Right renal cortex interstitium (tissue), 3 donors: Measurements from ENCODE around the gene NTSR2. TPM values are rescaled to one million over a fixed set of nuclear protein-coding genes. Genes with fewer than 3 reads are reported as not detected.

Source experiments
- DNase-seq, 3 donors: peaks; one replicate each; pipeline ENCODE4 v3.0.0-alpha.2; 2013; ENCODE audit warnings: low read depth in 3 of 3, low spot score in 2 of 3
- polyA plus RNA-seq, 3 donors: library from polyadenylated mRNA; unstranded; fragments of 120-200 nt; gene quantifications; one replicate each; pipeline ENCODE4 v1.2.1, GENCODE V29; 2013; ENCODE audit not compliant: insufficient read length in 3 of 3

NTSR2 gene, protein sequence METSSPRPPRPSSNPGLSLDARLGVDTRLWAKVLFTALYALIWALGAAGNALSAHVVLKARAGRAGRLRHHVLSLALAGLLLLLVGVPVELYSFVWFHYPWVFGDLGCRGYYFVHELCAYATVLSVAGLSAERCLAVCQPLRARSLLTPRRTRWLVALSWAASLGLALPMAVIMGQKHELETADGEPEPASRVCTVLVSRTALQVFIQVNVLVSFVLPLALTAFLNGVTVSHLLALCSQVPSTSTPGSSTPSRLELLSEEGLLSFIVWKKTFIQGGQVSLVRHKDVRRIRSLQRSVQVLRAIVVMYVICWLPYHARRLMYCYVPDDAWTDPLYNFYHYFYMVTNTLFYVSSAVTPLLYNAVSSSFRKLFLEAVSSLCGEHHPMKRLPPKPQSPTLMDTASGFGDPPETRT
- not detected for polyA plus RNA-seq

DNA sequence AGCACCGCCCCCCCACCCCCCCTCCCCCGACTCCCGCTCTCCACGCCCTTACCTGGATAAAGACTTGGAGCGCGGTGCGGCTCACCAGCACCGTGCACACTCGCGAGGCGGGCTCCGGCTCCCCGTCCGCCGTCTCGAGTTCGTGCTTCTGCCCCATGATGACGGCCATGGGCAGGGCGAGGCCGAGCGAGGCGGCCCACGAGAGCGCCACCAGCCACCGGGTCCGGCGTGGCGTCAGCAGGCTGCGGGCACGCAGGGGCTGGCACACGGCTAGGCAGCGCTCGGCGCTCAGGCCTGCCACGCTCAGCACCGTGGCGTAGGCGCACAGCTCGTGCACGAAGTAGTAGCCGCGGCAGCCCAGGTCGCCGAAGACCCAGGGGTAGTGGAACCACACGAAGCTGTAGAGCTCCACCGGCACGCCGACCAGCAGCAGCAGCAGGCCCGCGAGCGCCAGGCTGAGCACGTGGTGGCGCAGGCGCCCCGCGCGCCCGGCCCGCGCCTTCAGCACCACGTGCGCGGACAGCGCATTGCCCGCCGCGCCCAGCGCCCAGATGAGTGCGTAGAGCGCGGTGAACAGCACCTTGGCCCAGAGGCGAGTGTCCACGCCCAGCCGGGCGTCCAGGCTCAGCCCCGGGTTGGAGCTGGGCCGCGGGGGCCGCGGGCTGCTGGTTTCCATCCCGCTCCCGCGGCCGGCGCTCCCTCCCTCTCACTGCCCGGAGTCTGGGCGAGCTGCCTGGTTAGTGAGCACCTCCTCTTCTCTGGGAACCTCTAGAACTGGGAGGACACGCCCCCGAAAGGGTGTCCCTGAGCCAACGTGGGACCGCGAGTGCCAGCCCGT, at the start of gene NTSR2:
NTSR2 (minus strand) TSS at position 742 of the 838 bp plus-strand sequence; CDS start at position 676, 66 bp downstream.
- peak; percentile 31 to 72 (median 48) for DNase-seq

DNA sequence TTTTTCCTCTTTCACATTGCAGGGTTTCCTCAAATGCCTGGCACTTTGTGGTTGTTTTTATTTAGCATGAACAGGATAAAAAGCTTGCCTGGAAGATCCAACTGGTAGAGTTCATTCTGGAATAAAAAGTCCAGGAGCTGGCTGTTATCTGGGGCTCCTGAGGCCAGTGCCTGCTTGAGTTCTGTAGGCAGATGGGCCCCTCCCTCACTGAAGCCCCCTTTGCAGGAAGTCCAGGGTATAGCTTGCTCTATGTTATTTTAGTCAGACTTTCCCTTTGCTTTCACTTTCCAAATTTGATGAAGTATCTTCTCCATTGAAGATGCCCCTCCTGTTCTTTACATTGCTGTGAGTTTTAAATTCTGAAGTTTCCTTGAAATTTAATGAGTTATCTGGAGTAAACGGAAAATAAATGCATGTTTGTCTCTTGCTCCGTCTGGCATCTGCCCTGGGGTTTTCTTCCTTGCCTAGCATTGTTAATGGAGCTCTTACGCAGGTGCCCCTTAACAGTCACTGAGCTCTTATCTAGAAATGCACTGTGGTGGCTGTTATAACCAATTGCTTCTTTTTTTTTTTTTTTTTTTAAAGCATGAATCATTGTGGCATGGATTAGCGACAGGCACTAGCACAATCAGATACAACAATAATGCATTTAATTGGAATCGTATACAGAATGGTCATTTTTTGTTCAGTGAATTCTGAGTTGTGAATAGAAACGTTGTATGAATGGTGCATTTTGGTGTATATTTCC, 49.4 kb upstream of the NTSR2 start:
- DNase-seq = no peak

DNA sequence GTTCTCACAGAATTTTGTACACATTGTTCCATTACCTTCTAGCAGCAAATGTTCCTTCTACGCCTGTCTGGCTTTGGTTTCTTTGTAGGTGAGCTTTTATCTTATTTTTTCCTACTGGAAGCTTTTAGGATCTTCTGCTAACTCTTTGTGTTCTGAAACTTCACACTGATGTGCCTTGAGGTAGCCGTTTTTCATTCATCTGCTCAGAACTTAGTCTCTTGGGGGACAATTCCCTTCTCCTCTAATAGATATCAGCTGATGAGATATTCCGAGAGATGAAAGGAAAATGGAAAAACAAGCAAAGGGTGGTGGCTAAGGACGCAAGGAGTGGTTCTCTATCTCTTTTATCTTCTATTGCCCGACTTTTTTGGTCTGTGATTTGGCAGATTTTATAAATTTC, 48.6 kb upstream of the NTSR2 start:
- no peak for DNase-seq

DNA sequence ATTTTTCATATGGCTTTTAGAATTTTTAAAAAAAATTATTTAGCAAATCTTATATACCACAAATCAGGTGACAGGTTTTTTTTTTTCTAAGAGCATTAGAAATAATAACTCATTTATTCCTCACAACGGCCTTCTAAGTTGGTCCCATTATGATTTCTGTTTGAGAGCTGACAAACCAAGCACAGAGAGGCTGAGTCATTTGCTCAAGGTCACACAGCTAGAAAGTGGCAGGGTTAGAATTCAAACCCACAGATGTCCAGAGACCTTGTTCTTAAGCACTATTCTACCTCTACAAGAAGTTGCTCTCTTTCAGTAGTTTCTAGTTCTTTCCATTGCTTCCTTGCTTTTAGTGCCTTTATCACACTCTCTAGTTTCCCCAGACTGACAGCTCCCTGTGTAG, 47.6 kb upstream of the NTSR2 start:
- no peak for DNase-seq

DNA sequence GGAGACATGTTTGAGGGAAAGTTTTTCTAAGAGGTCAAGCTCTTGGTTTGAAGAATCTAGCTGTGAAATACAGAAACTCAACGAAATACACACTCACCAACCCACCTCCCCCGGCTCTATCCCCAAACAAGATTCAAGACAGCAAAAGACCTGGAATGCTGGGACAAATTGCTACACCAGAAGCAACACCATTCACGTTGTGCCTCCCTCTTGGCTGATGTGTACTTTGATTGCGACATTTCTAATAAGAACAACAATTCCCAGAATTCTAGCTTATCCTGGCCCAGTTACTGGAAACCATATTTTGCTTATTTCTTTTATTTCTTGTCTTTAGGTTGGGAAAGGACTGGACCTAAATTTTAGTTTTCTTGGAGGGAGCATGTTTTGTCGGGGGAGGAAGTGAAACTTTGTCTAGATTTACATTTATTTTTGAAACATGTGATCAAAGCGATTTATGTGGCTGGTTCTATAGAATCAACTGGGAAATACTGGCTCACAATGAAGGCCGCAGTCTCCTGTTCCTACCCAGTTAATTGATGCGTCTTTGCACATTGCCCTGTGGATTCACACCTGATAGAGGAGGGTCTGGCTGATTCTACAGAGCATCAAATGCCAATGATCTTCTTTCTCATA, 46.8 kb upstream of the NTSR2 start:
- DNase-seq = no peak

DNA sequence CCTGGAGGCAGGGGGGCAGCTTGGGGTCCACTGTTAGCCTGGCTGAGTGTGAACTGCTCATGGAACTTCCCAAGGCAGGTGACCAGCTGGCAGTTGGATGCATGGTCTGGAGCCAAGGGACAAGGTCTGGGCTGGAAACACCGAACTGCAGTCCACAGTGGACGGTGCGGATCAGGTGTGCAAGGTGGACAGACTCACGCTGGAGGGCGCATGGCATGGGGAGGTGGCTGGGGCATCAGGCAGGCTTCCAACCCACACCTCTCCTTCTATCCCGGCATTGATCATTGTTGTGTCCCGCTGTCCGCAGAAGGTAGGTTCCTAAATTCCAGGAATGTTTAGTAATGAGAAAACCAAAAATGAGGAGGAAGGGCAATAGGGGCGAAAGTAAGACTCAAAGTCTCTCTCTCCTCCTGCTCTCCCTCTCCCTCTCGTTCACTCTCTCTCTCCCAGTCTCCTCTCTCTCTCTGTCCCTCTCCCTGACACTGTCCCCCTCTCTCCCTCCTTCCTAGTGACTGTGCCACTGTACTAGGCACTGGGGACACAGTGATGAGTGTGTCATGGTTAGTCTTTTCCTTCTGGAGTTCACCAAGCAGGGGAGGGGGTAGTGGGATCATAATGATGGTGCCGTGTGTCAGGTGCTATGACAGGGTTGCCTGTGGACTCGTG, 46.1 kb upstream of the NTSR2 start:
- DNase-seq = no peak

DNA sequence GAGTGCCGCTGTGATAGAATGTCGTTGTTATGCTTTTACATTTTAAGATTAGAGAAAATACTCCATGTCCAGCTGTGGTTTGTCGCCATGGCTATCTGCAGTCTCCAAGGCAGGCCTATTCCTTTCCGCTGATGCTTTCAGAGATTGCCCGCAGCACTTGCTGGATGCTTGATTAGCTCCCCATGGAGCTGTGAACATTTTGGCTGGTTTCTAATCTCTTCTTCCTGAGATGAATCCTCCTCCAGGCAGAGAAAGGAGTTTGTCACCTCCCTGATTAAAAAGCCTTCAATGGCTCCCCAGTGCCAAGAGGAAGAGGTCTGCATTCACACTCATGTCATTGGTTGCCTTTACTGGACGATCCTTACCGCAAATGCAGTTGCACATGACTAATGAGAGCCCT, 43.8 kb upstream of the NTSR2 start:
- no peak for DNase-seq

DNA sequence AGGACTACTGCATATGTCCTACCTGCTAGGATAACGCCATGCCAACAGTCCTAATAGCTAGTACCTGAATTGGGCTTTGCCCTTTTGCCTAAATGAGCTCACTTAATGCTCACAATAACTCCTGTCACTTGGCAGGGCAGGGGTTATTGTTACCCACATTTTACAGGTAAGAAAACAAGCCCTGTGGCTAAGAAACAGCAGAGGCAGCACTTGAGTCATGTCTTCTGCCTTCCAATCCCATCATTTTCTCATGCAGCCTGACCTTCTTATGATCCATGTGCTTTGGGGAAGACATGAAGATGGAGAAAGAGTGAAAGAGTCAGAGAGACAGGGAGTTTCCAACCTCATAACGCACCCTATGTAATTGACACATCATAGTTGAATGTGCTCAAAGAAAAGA, 42.9 kb upstream of the NTSR2 start:
- DNase-seq = no peak

DNA sequence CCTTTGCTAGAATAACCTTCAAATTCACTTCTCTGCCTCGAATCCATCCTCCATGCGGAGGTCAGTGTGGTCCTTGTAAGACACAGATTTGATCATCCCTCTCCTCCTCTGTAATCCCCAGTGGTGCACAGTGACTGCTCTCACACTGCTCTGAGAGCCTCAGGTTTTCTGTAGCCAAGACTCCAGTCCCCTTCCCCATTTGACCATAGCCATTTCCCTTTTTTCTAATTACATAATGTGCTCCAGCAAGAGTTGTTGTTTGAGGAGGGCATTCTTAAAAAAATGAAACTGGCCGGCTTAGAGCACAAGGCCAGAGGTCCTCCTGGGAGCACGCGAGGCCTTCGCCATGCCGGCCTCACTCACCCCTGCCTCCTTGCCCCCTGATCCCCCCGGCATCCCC, 41.8 kb upstream of the NTSR2 start:
- DNase-seq = no peak

DNA sequence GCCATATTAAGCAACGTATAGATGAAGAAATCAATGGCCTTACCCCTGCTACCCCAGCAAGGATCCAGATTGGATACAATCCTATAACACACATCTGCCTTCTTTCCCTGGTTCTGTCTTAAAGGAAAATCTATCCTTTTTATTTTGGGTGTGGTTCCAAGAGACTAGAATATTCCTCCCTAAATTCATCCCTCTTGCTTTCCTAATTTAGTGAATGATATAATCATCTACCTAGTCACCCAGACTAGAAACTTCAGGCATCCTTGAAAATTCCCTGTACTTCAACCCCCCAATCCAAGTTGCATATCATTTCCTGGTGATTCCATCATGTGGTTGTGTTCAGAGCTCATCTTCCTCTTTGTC, 41.3 kb upstream of the NTSR2 start:
- DNase-seq = no peak

DNA sequence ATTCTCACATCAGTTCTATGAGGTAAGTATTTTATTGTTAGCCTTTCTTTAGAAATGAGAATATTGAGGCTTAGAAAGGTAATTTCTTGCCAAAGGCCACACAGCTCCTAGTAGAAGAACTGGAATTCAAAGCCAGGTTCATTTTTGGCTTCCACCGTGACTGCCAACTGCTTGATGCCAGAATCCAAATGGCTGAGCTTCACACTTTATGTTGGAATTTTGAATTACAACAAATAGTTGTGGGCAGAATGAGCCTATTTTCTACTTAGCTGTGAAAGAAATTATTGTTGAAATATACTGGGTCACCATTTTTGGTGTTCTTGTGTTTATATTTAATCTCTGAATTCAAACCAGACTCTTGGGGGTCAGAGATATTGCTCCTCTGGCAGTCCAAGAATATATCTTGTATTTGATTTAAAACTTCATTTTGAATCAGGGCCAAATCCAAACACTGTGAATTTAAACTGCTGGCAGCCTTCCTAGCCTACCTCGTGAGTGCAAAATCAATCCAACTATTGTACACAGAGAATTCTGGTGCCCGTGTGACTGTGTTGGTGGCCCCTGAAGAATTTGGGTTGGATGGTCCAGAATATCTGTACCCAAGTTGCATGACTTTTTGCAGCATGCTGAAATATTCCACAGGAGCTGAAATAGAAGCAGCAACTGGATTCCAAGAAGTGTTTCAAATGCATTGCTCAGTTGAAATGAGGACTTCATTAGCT, 40.8 kb upstream of the NTSR2 start:
- DNase-seq = no peak

DNA sequence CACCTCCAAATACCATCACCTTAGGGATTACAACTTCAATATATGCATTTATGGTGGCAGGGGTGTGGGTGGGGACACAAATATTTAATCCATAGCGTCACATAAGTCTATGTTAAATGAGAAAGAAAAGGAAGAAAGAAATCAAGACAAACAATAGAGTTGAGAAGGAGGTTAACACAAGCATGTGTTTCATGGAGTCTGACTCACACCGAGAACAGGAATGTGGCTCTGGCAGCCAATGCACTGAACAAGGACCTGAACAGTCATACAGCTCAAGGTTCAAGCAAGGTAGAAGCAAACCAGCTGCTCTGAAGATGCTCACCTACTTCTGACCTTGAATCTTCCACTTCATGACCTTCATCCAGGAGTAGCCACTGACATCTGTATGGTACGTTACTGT, 40.2 kb upstream of the NTSR2 start:
- DNase-seq = no peak

DNA sequence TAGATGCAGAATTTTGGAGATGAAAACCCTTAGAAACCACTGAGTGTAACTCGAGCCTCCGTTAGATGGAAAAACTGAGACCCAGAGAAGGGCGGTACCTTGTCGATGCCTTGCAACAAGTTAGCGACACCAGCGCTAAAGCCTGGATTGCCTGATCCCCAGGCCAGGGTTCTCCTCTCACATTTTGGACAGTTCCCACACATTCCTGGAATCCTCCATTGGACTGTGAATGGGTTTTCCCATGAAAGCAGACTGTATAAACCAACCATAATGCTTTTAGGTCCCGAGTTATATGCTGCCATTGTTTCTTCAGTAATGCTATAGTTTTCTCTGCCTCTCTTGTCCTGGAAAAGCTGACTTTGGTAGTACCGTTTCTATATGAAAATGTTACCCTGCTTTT, 39.3 kb upstream of the NTSR2 start:
- no peak for DNase-seq

DNA sequence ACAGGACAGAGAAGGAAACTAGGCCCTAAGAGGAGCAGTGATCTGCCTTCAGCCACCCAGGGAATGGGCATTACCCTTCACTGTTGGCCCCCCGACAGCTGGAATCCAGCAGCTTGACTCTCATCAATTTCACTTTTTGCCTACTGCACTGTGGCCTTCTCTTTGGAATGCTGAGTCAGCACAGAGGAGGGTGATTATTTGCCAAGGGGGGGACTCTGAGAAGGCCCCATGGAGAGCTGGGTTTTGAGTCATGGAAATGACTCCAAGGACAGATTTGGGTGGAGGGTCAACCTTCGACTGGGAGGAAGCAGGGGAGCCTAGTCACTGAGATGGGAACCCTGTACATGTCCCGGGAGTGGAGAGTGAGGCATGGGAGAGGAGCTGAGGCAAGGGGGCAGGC, 38.1 kb upstream of the NTSR2 start:
- DNase-seq = no peak

DNA sequence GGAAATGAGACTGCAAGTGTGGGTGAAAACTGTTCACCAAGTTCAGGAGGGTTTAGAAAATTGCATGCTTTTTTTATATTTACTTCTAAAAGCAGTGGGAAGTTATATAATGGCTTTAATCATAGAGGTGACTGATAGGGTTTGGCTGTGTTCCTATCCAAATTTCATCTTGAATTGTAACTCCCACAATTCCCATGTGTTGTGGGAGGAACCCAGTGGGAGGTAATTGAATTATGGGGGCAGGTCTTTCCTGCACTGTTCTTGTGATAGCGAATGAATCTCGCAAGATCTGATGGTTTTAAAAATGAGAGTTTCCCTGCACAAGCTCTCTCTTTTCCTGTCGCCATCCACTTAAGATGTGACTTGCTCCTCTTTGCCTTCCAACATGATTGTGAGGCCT, 35.7 kb upstream of the NTSR2 start:
- DNase-seq = no peak

DNA sequence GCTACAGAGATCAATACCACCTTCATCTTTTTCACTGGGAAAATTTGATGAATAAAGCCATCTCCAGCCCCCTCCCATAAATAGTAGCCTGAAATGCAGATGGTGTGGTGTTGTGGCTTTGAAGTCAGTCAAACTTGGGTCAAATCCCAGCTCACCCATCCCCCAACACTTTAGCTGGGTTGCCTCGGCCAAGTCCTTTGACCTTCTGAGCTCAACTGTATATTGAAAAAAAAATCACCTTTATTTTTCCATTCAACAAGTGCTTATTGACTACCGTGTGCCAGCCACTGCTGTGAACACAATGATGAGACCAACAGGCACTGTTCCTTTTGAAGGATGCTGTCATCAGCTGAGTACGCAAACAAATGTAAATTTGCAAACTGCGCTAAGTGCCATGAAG, 35.1 kb upstream of the NTSR2 start:
- no peak for DNase-seq

DNA sequence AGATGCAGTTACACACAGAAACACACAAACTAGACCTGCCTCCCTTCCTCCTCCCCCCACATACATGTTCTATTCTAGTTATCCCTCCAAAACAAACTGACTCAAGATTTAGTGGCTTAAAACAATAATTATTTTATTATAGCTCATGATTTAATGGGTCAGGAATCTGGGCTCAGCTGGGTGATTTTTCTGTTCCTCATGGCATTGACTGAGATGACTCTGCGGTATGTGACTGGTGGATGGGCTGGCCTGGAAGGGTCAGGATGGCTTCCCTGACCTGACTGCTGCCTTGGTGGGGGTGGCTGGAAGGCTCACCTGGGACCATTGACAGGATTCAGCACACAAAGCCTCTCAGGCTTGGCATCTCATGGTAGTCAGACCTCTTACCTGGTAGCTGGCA, 33.7 kb upstream of the NTSR2 start:
- DNase-seq = no peak

DNA sequence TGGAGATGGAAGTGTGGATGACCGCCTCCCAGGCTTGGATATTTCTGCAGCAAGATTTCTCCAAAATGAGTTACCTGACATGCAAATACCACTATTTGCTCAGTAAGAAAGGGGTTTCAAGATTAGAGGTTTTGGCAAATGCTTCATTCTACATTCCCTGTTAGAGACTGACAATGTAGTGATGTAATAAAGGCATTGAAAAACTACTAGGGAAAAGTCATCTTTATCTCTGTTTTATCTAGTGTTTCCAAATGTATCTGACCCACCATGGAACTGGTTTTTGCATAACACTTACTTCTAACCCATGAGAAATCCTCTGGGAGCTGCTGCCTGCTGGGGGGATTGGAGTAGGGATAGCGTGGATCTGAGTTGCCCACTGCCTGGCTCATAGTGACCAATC, 33.0 kb upstream of the NTSR2 start:
- no peak for DNase-seq

DNA sequence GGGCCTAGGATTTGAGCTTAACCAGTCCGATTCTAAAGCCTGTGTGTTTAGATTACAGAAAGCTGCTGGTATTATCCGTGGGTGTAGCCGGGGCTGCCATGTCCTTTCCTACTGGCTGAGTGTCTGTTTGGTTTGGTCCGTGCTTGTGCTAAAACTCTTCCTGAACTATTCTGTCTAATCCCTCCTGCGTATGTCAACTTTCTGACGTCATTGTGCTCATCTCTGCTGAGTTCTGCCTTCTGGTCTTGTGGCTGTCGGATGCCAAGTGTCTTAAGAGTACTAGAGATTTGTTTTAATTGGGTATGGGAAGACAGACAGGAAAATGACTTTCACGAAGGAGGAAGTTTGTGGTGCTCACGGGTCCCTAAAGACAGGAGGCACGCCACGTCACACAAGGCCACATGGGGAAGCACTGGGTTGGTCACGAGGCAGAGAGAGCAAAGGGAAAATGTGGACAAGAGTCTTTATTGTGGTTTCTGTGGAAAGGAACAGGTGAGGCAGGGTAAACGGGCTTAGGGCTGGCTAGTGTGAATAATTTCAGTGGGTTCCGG, 31.8 kb upstream of the NTSR2 start:
- DNase-seq = no peak
